ENCODE results near the gene PEX11A.

DNA sequence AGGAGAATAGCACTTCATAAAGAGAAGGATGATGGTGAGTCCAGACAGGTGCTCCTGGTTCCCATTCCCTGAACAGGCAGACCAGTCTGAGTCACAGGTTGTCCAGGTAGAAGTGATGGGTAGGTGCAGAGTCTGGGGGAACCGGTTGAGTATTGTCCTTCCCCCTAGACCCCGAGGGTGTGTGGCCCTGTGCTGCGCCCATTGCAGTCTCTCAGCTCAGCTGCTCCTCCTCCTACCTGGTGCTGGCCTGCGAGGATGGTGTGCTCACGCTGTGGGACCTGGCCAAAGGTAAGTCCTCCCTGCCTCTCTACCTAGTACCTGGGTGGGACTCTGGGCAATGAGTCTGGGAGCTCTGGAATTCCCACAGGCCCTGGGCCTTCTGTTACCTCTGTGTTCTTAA is 40.7 kb upstream of the PEX11A start:
- TF ChIP-seq CTCF (IDR thresholded peaks at IDR 0.05 in 4 of 5, conservative IDR thresholded peaks at IDR 0.05 in 1 of 5) (no peak), POLR2A (IDR thresholded peaks at IDR 0.05) (no peak)

All from gastrocnemius medialis (tissue), 4 donors.